Breast epithelium (tissue), 3 donors: ENCODE measurements around the gene MACROD2.

Experiments
- POLR2AphosphoS5 ChIP-seq, 3 donors: sonication (generic); formaldehyde crosslinking; IDR thresholded peaks; one replicate each; pipeline ENCODE4 v1.6.1; 2017; ENCODE audit warnings: antibody characterized with exemption in 3 of 3
- TF ChIP-seq, protein P1 (sequence below), 3 donors: fragments of 450-650 bp; IDR thresholded peaks; one replicate each; pipeline ENCODE4 v1.5.1; 2016 to 2017; ENCODE audit warnings: antibody characterized with exemption in 3 of 3, mild to moderate bottlenecking in 3 of 3, moderate library complexity in 3 of 3

DNA sequence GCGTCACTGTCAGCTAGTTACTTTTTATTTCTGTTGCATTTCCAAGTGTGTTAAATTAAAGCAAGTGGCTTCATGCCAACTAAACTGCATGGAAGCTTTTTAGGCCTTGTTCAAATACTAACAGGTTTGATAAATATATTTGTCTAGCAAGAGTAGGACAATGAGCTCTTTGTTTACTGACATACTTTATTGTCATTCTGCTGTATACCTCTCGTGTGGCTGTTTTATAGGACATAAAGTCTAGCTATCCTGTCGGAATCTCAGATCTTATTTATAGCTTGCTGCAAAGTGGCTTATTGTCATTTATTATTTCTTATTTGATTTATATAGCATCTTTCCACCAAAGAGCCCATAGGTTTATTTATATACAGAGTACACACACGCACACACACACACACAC lies 1866.9 kb downstream of the MACROD2 start:
- no peak for TF ChIP-seq POLR2AphosphoS5 (IDR thresholded peaks at IDR 0.05)
- TF ChIP-seq, protein P1, sequence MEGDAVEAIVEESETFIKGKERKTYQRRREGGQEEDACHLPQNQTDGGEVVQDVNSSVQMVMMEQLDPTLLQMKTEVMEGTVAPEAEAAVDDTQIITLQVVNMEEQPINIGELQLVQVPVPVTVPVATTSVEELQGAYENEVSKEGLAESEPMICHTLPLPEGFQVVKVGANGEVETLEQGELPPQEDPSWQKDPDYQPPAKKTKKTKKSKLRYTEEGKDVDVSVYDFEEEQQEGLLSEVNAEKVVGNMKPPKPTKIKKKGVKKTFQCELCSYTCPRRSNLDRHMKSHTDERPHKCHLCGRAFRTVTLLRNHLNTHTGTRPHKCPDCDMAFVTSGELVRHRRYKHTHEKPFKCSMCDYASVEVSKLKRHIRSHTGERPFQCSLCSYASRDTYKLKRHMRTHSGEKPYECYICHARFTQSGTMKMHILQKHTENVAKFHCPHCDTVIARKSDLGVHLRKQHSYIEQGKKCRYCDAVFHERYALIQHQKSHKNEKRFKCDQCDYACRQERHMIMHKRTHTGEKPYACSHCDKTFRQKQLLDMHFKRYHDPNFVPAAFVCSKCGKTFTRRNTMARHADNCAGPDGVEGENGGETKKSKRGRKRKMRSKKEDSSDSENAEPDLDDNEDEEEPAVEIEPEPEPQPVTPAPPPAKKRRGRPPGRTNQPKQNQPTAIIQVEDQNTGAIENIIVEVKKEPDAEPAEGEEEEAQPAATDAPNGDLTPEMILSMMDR (IDR thresholded peaks at IDR 0.05), result no peak
